ENCODE results near the gene ACSL5. TPM values are rescaled to one million over a fixed set of nuclear protein-coding genes. Genes with fewer than 3 reads are reported as not detected.
A peak's percentile ranks its signal among the peaks of the same experiment; 100 is the strongest.
"Not testable (repeated sequence)": the region's sequence is repeated elsewhere in the genome, so short reads cannot be mapped to it uniquely, and the experiment has no call there.

Gene ACSL5
- total RNA-seq, 1 donor from 2014 or later = 6.3 TPM

- no peak for DNase-seq
- intact Hi-C loops (cut with micrococcal nuclease) = no loop called here
Observed at GRCh38 chr10:112369495-112370423, 4.2 kb upstream of the ACSL5 start.

DNA sequence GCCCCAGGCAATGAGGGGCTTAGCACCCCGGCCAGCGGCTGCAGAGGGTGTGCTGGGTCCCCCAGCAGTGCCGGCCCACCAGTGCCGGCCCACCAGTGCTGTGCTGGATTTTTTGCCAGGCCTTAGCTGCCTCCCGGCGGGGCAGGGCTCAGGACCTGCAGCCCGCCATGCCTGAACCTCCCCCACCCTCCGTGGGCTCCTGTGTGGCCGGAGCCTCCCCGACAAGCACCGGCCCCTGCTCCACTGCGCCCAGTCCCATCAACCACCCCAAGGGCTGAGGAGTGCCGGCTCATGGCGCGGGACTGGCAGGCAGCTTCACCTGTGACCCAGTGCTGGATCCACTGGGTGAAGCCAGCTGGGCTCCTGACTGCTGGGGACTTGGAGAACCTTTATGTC lies 3.5 kb upstream of the ACSL5 start:
- intact Hi-C loops (cut with micrococcal nuclease) = no loop called here
- no peak for ATAC-seq
- no peak for DNase-seq

More at GRCh38 chr10:112369495-112370423, 4.2 kb upstream of the ACSL5 start:
- no peak for ATAC-seq

- DNase-seq; intact Hi-C loops (cut with micrococcal nuclease); ATAC-seq: not testable (repeated sequence)
Observed at GRCh38 chr10:112371326-112371725, 2.6 kb upstream of the ACSL5 start.

GRCh38 chr10:112372182-112372810 lies 1.6 kb upstream of the ACSL5 start:
- DNase-seq; ATAC-seq; intact Hi-C loops (cut with micrococcal nuclease): not testable (repeated sequence)

GRCh38 chr10:112374724-112375541 lies 1.0 kb downstream of the ACSL5 start:
- DNase-seq (no peak), ATAC-seq (peak; percentile 29)
- intact Hi-C loops (cut with micrococcal nuclease) = no loop called here

- DNase-seq (peak; percentile 75), ATAC-seq (peak; percentile 86)
- intact Hi-C loops (cut with micrococcal nuclease) = no loop called here
Observed at GRCh38 chr10:112375721-112376395, 1.9 kb downstream of the ACSL5 start.

- DNase-seq (no peak), ATAC-seq (peak; percentile 18)
- intact Hi-C loops (cut with micrococcal nuclease) = no loop called here
Observed at GRCh38 chr10:112376396-112376790, 2.5 kb downstream of the ACSL5 start.

- ATAC-seq; DNase-seq; intact Hi-C loops (cut with micrococcal nuclease): not testable (repeated sequence)
Observed at GRCh38 chr10:112377116-112377515, 3.2 kb downstream of the ACSL5 start.

DNA sequence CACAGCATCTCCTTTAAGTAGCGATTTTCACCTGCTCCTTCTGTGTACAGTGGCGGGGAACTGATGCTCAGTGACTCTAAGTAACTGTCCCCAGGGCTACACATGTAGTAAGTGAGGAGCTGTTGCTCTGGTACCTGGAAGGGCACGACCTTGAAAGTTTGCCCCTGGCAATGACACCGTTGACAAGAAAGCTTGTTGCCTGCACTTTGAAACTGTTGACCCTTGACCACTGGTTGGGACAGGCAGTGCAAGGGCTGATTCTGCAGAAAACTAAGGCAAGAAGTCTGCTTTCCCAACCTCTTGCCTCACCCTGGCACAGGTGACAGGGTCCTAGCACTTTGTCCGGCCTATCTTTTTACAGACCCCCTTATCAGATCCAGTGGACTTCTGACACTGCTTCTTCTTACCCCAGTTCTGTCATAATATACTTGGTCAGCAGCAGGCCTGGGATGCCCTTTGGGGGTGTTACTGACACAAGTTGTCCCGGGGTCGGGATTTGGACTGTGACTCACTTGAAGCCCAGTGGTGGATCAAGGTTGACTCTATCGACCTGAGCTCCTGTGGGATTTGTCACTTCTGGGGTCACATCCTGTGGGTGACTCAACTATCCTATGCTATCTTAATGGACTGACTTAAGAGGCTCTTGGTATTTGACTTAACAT lies 5.8 kb downstream of the ACSL5 start:
- intact Hi-C loops (cut with micrococcal nuclease) = no loop called here
- no peak for DNase-seq
- no peak for ATAC-seq

DNA sequence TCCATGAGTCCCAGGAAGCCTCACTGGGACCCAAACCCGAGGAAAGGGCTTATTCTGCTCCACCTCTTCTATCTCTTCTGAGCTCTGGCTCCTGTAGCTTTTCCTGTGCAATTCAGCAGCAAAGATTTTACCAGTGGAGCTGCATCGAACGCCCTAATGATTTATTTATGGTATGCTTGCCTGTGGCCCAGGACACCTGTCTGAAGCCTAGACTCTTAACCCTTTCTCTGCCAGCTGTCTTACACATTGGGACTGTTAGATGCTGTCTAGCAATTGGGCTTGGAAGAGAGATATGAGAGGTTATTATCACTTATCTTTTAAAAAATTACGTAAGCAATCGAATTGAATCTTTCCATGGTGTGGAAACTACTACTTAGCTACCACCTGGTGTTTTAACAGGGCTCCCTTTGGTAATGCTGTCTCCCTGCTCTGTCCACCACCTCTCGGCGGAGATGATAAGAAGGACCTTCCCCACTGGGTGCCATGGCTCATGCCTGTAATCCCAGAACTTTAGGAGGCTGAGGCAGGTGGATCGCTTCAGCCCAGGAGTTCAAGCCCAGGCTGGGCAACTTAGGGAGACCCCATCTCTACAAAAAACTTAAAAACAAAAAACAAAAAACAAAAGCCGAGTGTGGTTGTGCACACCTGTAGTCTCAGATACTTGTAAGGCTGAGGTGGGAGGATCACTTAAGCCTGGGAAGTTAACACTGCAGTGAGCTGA lies 8.8 kb downstream of the ACSL5 start:
- intact Hi-C loops (cut with micrococcal nuclease) = no loop called here
- DNase-seq (no peak), ATAC-seq (no peak)

- intact Hi-C loops (cut with micrococcal nuclease) = no loop called here
- DNase-seq (no peak), ATAC-seq (peak; percentile 61)
Observed at GRCh38 chr10:112383325-112383724, 9.4 kb downstream of the ACSL5 start.

DNA sequence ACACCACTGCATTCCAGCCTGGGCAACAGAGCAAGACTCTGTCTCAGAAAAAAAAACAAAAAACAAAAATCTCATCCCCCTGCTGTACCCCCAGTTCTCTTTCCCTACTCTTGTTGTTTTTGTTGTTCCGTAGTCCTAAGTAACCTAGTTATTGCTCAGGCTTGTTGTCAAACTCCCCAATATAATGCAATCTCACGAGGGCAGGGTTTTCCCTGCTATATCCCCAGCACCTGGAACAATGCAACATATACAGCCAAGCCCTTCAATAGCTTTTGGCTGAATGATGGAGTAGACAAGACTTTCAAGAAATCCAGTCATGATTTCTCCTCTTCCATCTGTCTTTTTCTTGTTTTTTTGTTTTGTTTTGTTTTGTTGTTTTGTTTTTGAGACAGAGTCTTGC lies 10.2 kb downstream of the ACSL5 start:
- intact Hi-C loops (cut with micrococcal nuclease) = no loop called here
- DNase-seq (no peak), ATAC-seq (no peak)

- DNase-seq = no peak
- no peak for ATAC-seq
- intact Hi-C loops (cut with micrococcal nuclease) = no loop called here
Observed at GRCh38 chr10:112385201-112385600, 11.3 kb downstream of the ACSL5 start.

GRCh38 chr10:112388056-112388455 lies 14.1 kb downstream of the ACSL5 start:
- DNase-seq; intact Hi-C loops (cut with micrococcal nuclease); ATAC-seq: not testable (repeated sequence)

DNA sequence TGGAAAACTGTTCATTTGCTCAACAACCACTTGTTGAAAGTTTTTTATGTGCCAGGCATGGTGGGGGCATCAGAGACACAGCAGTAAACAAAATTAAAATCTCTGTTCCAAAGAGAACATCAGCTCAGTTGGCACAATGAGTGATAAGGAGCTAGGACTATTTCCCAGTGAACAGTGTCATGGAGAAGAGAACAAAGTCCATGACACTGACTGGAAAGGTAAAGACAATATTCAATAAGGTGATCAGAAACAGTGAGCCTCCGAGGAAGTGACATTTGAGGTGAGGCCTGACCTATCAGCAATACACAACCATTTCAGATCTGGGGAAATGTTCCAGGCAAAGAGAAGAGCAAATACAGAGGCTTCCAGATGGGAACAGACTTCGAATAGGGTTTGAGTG lies 14.6 kb downstream of the ACSL5 start:
- no peak for ATAC-seq
- intact Hi-C loops (cut with micrococcal nuclease) = no loop called here

DNA sequence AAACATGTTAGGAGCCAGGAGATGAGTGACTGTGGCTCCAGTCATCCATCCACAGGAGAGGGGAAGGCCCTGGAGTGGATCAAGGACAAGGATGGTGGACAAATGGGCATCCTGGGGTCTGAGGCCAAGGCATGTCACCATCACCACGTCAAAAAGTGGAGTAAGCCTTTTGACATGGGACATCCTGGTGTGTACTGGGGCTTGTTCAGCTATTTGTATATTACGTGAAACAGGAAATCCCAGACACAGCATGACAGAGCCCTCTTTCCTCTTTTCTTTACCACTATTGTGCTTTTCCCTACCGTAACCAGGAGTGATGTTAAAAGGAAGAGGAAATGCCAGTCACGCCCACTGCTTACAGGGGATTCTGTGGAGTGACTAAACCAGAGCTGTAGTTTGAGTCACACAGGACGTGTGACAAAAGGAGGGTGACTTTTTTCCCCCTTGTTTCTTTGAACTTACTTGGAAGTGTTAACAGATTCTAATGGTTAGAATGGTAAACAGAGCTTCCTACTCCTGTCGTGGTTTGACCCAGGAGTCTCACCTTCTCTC lies 15.4 kb downstream of the ACSL5 start:
- ATAC-seq = peak; percentile 56

More for the DNA sequence above, 14.6 kb downstream of the ACSL5 start:
- no peak for DNase-seq

GRCh38 chr10:112390125-112390703 lies 16.3 kb downstream of the ACSL5 start:
- ATAC-seq = no peak
- DNase-seq = no peak
- intact Hi-C loops (cut with micrococcal nuclease) = no loop called here

More for the DNA sequence above, 15.4 kb downstream of the ACSL5 start:
- no peak for DNase-seq
- intact Hi-C loops (cut with micrococcal nuclease) = no loop called here

Data from left ventricle myocardium superior (tissue), 1 donor.